Neural cell (in vitro differentiated cells): ENCODE data around the gene GPR62. TPM values are rescaled to one million over a fixed set of nuclear protein-coding genes. Genes with fewer than 3 reads are reported as not detected.
"Not testable (repeated sequence)": the region's sequence is repeated elsewhere in the genome, so short reads cannot be mapped to it uniquely, and the experiment has no call there.

Experiments used
- H2AFZ ChIP-seq: fragments of 200-600, 300-800 bp; sonication (generic), shearing (Covaris generic); 2 replicates; pipeline ENCODE4 v1.6.0; 2014; ENCODE audit warnings: low read depth, mild to moderate bottlenecking, antibody characterized with exemption, low read length, moderate library complexity
- H3F3A ChIP-seq: fragments of 200-600 bp; shearing (Covaris generic); 2 replicates; pipeline ENCODE4 v1.6.1; 2016; ENCODE audit warnings: mild to moderate bottlenecking, moderate library complexity, mixed read lengths, antibody characterized with exemption, low read length; ENCODE audit not compliant: insufficient read depth, poor library complexity, severe bottlenecking
- H3K27ac ChIP-seq: fragments of 200-600, 300-800 bp; sonication (generic), shearing (Covaris generic); 2 replicates; pipeline ENCODE4 v1.5.1; 2014; ENCODE audit warnings: mild to moderate bottlenecking, low read length, moderate library complexity
- H3K27me3 ChIP-seq: fragments of 300-800, 200-600 bp; sonication (generic), shearing (Covaris generic); 2 replicates; pipeline ENCODE4 v1.6.0; 2014; ENCODE audit warnings: mild to moderate bottlenecking, low read depth, low read length, moderate library complexity; ENCODE audit not compliant: insufficient read depth
- H3K36me3 ChIP-seq: fragments of 300-800, 200-600 bp; sonication (generic), shearing (Covaris generic); 2 replicates; pipeline ENCODE4 v1.5.1; 2014; ENCODE audit warnings: mild to moderate bottlenecking, antibody characterized with exemption, low read length, moderate library complexity; ENCODE audit not compliant: insufficient read depth
- H3K4me2 ChIP-seq: fragments of 300-800, 200-600 bp; sonication (generic), shearing (Covaris generic); 2 replicates; pipeline ENCODE4 v1.6.0; 2014; ENCODE audit warnings: mild to moderate bottlenecking, low read length
- H3K4me3 ChIP-seq: fragments of 300-800, 200-600 bp; sonication (generic), shearing (Covaris generic); 2 replicates; pipeline ENCODE4 v1.5.1; 2014; ENCODE audit warnings: mild to moderate bottlenecking, low read length, moderate library complexity
- H3K79me2 ChIP-seq: fragments of 200-600 bp; shearing (Covaris generic); replicated peaks from 2 replicates; pipeline ENCODE4 v1.6.0; 2014; ENCODE audit warnings: mild to moderate bottlenecking, low read length, moderate library complexity; ENCODE audit not compliant: insufficient read depth
- H3K9ac ChIP-seq: fragments of 300-800, 200-600 bp; sonication (generic), shearing (Covaris generic); 2 replicates; pipeline ENCODE4 v1.6.1; 2016; ENCODE audit warnings: mild to moderate bottlenecking, low read length, mixed read lengths
- H3K9me2 ChIP-seq: fragments of 200-600 bp; shearing (Covaris generic); 2 replicates; pipeline ENCODE4 v1.6.1; 2016; ENCODE audit warnings: mild to moderate bottlenecking, low read length, mixed read lengths; ENCODE audit not compliant: insufficient read depth
- H3K9me3 ChIP-seq: fragments of 200-600, 300-800 bp; sonication (generic), shearing (Covaris generic); 2 replicates; pipeline ENCODE4 v1.6.1; 2016; ENCODE audit warnings: mild to moderate bottlenecking, mixed run types, low read length, moderate library complexity, mixed read lengths
- H4K20me1 ChIP-seq: fragments of 200-600 bp; shearing (Covaris generic); 2 replicates; pipeline ENCODE4 v1.6.1; 2016; ENCODE audit warnings: mild to moderate bottlenecking, mixed run types; ENCODE audit not compliant: insufficient read depth
- CTCF ChIP-seq: fragments of 450-650 bp; IDR thresholded peaks from 2 replicates; pipeline ENCODE4 v1.5.1; 2014; ENCODE audit warnings: antibody characterized with exemption, mild to moderate bottlenecking, moderate library complexity; ENCODE audit not compliant: poor library complexity, severe bottlenecking
- EP300 ChIP-seq: fragments of 450-650 bp; conservative IDR thresholded peaks from 2 replicates; pipeline ENCODE4 v1.6.1; 2014; ENCODE audit warnings: antibody characterized with exemption, mild to moderate bottlenecking, moderate library complexity; ENCODE audit not compliant: poor library complexity, severe bottlenecking
- EZH2 ChIP-seq: fragments of 200-600, 300-800 bp; shearing (Covaris generic), sonication (generic); IDR thresholded peaks from 2 replicates; pipeline ENCODE4 v1.6.1; 2014; ENCODE audit warnings: antibody characterized with exemption, low read length, borderline replicate concordance, mild to moderate bottlenecking; ENCODE audit not compliant: insufficient read depth, poor library complexity, severe bottlenecking
- MXI1 ChIP-seq: fragments of 450-650 bp; conservative IDR thresholded peaks from 2 replicates; pipeline ENCODE4 v1.6.1; 2014; ENCODE audit warnings: antibody characterized with exemption, mild to moderate bottlenecking; ENCODE audit not compliant: poor library complexity, severe bottlenecking
- POLR2AphosphoS5 ChIP-seq: IDR thresholded peaks from 2 replicates; pipeline ENCODE4 v1.6.1; 2012
- RAD21 ChIP-seq: fragments of 450-650 bp; conservative IDR thresholded peaks from 2 replicates; pipeline ENCODE4 v1.6.1; 2014; ENCODE audit warnings: antibody characterized with exemption, mild to moderate bottlenecking, moderate library complexity
- REST ChIP-seq: IDR thresholded peaks from 2 replicates; pipeline ENCODE4 v1.6.1; 2012; ENCODE audit warnings: borderline replicate concordance
- SMC3 ChIP-seq: fragments of 450-650 bp; conservative IDR thresholded peaks from 2 replicates; pipeline ENCODE4 v1.6.1; 2014; ENCODE audit warnings: antibody characterized with exemption, mild to moderate bottlenecking, moderate library complexity; ENCODE audit not compliant: poor library complexity
- TAF1 ChIP-seq: IDR thresholded peaks from 2 replicates; pipeline ENCODE4 v1.6.1; 2012; ENCODE audit warnings: low read depth
- polyA plus RNA-seq: library from polyadenylated mRNA; depleted of rRNA; stranded (reverse); fragments of >200 nt; gene quantifications from 2 replicates; pipeline ENCODE4 v1.2.3, GENCODE V29; 2014

GPR62 gene
- polyA plus RNA-seq, 1 donor from 2014 or later = not detected

- Histone ChIP-seq H3K4me2 (no peak overlapping the region), H3K9me2 (no peaks in the 10 kb centered on the region), H4K20me1 (no peaks in the 10 kb centered on the region), H3K79me2 (no peaks in the 10 kb centered on the region), H2AFZ (no peak overlapping the region), H3K27ac (no peak overlapping the region), H3K4me3 (no peak overlapping the region), H3K36me3 (no peaks in the 10 kb centered on the region), H3F3A (no peaks in the 10 kb centered on the region), H3K9ac (no peak overlapping the region), H3K27me3 (no peaks in the 10 kb centered on the region), H3K9me3 (no peaks in the 10 kb centered on the region)
- TF ChIP-seq MXI1 = no peak
- no peak for TF ChIP-seq SMC3
- no peak for TF ChIP-seq CTCF
- no peak for TF ChIP-seq EZH2
- TF ChIP-seq TAF1 = no peak
- no peak for TF ChIP-seq POLR2AphosphoS5
- TF ChIP-seq RAD21 = no peak
- no peak for TF ChIP-seq REST
- TF ChIP-seq EP300 = no peak
These were observed 33.3 kb downstream of the GPR62 start for GRCh38 chr3:51988286-51989146.

- H3K36me3 ChIP-seq, H3K9me2 ChIP-seq, H3K4me2 ChIP-seq, H4K20me1 ChIP-seq, H3K4me3 ChIP-seq, H3K9ac ChIP-seq, H2AFZ ChIP-seq, H3K27me3 ChIP-seq, H3K9me3 ChIP-seq, H3F3A ChIP-seq, H3K27ac ChIP-seq, H3K79me2 ChIP-seq: not testable (repeated sequence)
These were observed 35.4 kb downstream of the GPR62 start for GRCh38 chr3:51990501-51990971.
